ENCODE measurements around the gene PCYOX1L. TPM values are rescaled to one million over a fixed set of nuclear protein-coding genes. Genes with fewer than 3 reads are reported as not detected.

The PCYOX1L gene
- total RNA-seq, 4 donors from 2014 or later: 2.6 to 6.1 (median 3.1) TPM

GRCh38 chr5:149367249-149367971 is 9.6 kb downstream of the PCYOX1L start:
- TF ChIP-seq CTCF (IDR thresholded peaks at IDR 0.05; ENCODE audit: low read depth): no peak

GRCh38 chr5:149367972-149368645 is 10.3 kb downstream of the PCYOX1L start:
- no peak for TF ChIP-seq CTCF (IDR thresholded peaks at IDR 0.05; ENCODE audit: low read depth)

- no peak for TF ChIP-seq CTCF (IDR thresholded peaks at IDR 0.05; ENCODE audit: low read depth)
Measured at GRCh38 chr5:149370878-149371277, 13.0 kb downstream of the PCYOX1L start.

GRCh38 chr5:149371296-149371962 is 13.6 kb downstream of the PCYOX1L start:
- no peak for TF ChIP-seq CTCF (IDR thresholded peaks at IDR 0.05; ENCODE audit: low read depth)

- no peak for TF ChIP-seq CTCF (IDR thresholded peaks at IDR 0.05; ENCODE audit: low read depth)
Measured at GRCh38 chr5:149372076-149372795, 14.4 kb downstream of the PCYOX1L start.

GRCh38 chr5:149372932-149373331 is 15.1 kb downstream of the PCYOX1L start:
- no peak for TF ChIP-seq CTCF (IDR thresholded peaks at IDR 0.05; ENCODE audit: low read depth)
